Mucosa of descending colon (tissue), 3 donors: ENCODE measurements around the gene GMNN. TPM values are rescaled to one million over a fixed set of nuclear protein-coding genes. Genes with fewer than 3 reads are reported as not detected.

Experiments
- ATAC-seq: fragments of 200-7000 bp; cut with Tn5 transposase; one replicate; pipeline ENCODE4 v1.9.1; 2020; ENCODE audit warnings: mild to moderate bottlenecking, moderate library complexity
- DNase-seq, 3 donors: peaks; one replicate each; pipeline ENCODE4 v3.0.0-alpha.2; 2020
- H3K36me3 ChIP-seq: fragments of 200-600 bp; one replicate; pipeline ENCODE4 v1.8.0; 2021; ENCODE audit warnings: low read depth, mild to moderate bottlenecking
- H3K4me1 ChIP-seq: fragments of 200-600 bp; one replicate; pipeline ENCODE4 v1.8.0; 2021; ENCODE audit warnings: low read depth, mild to moderate bottlenecking
- H3K4me3 ChIP-seq: fragments of 200-600 bp; one replicate; pipeline ENCODE4 v1.8.0; 2021; ENCODE audit warnings: mild to moderate bottlenecking
- H3K9me3 ChIP-seq: fragments of 200-600 bp; one replicate; pipeline ENCODE4 v1.8.0; 2021; ENCODE audit warnings: mild to moderate bottlenecking
- CTCF ChIP-seq: fragments of 200-600 bp; IDR thresholded peaks from one replicate; pipeline ENCODE4 v1.8.0; 2022; ENCODE audit warnings: antibody characterized with exemption, mild to moderate bottlenecking
- intact Hi-C, 2 donors: fragments of 100-400 bp; cut with DNase I in 1 of 2; cut with micrococcal nuclease in 1 of 2; formaldehyde crosslinking; loops; one replicate each; pipeline versions ENCODE4 v1.11.0 to v1.11.1; 2022; cut with DNase I, micrococcal nuclease
- total RNA-seq, 3 donors: library from RNA; stranded (reverse); fragmentation: NEBNext Ultra II Directional in 2 of 3; extraction: Animal tissue kit (Norgen Biotek cat#: 25700) in 2 of 3; gene quantifications; one replicate each; pipeline versions ENCODE4 v1.2.1 to v1.2.4, GENCODE V29; 2021 to 2023
- donor health status: DM: no; HTN: no; CAD: no; lungs with moderate emphysema.
- donor health status: DM: no; HTN: no; CAD: no.
- donor health status: DM: no; HTN: yes; CAD: no.

The GMNN gene
- total RNA-seq, 3 donors from 2014 or later: 20.6 to 62.0 (median 45.8) TPM

GRCh38 chr6:24757611-24758010 lies 17.1 kb upstream of the GMNN start:
- Histone ChIP-seq H3K4me3 (no peak overlapping the region), H3K36me3 (no peaks in the 10 kb centered on the region), H3K9me3 (no peaks in the 10 kb centered on the region), H3K4me1 (no peaks in the 10 kb centered on the region)
- DNase-seq (no peak), ATAC-seq (no peak)
- intact Hi-C loops: no loop called here
- no peak for TF ChIP-seq CTCF

- Histone ChIP-seq H3K4me1 (peaks cover 2% of the 10 kb centered on the region), H3K9me3 (no peaks in the 10 kb centered on the region), H3K4me3 (no peak overlapping the region), H3K36me3 (no peaks in the 10 kb centered on the region)
- no peak for DNase-seq
- no peak for TF ChIP-seq CTCF
- no peak for ATAC-seq
- intact Hi-C loops: loop anchor here (10.0 kb wide), 2 partner anchors 45 to 175 kb away; partner anchors contain the start of gene C6orf62 (in 1 of the 2)
Observed at GRCh38 chr6:24759718-24760117, 15.0 kb upstream of the GMNN start.

- no peak for DNase-seq
- no peaks in the 10 kb centered on the region for H3K9me3 ChIP-seq
- peaks cover 2% of the 10 kb centered on the region for H3K4me1 ChIP-seq
- intact Hi-C loops: loop anchor here (10.0 kb wide), 2 partner anchors 45 to 175 kb away; partner anchors contain the start of gene C6orf62 (in 1 of the 2)
- ATAC-seq: no peak
- no peak overlapping the region for H3K4me3 ChIP-seq
- H3K36me3 ChIP-seq: no peaks in the 10 kb centered on the region
- no peak for TF ChIP-seq CTCF
Observed at GRCh38 chr6:24760210-24760609, 14.5 kb upstream of the GMNN start.

- intact Hi-C loops: loop anchor here (10.0 kb wide), 2 partner anchors 47 to 177 kb away; partner anchors contain the start of gene C6orf62 (in 1 of the 2)
- Histone ChIP-seq H3K9me3 (no peaks in the 10 kb centered on the region), H3K36me3 (no peaks in the 10 kb centered on the region), H3K4me1 (peaks cover 2% of the 10 kb centered on the region), H3K4me3 (no peak overlapping the region)
- TF ChIP-seq CTCF: no peak
- DNase-seq: peak; percentile 54 to 70 (median 62)
- peak; percentile 91 for ATAC-seq
Observed at GRCh38 chr6:24761193-24761835, 13.4 kb upstream of the GMNN start.

- Histone ChIP-seq H3K9me3 (no peaks in the 10 kb centered on the region), H3K36me3 (no peaks in the 10 kb centered on the region), H3K4me3 (no peak overlapping the region), H3K4me1 (peaks cover 2% of the 10 kb centered on the region)
- no peak for ATAC-seq
- intact Hi-C loops: loop anchor here (10.0 kb wide), 2 partner anchors 47 to 177 kb away; partner anchors contain the start of gene C6orf62 (in 1 of the 2)
- no peak for DNase-seq
- TF ChIP-seq CTCF: no peak
Observed at GRCh38 chr6:24761851-24762250, 12.9 kb upstream of the GMNN start.
